ENCODE data around the gene APBB2. TPM values are rescaled to one million over a fixed set of nuclear protein-coding genes. Genes with fewer than 3 reads are reported as not detected.
A peak's percentile ranks its signal among the peaks of the same experiment; 100 is the strongest.

The APBB2 gene
- total RNA-seq, 1 donor from 2014 or later, result 82.9 TPM

DNA sequence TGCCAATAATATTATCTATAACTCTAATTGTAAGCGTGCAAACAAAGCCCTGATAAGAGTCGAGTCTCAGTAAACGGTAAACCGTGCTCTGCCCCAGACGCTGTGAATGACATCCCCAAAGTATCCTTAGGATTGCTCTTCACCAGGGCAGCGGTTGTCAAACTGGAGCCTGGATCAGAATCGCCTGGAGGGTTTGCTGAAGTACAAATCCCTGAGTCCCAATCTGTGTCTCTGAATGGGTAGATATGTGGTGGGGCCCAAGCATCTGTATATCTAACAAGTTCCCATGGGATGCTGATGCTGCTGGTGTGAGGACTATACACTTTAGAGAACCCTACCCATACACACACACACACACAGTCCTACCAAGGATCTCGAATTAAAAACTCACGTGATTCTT is 813 bp upstream of the APBB2 start:
- DNase-seq, result no peak

DNA sequence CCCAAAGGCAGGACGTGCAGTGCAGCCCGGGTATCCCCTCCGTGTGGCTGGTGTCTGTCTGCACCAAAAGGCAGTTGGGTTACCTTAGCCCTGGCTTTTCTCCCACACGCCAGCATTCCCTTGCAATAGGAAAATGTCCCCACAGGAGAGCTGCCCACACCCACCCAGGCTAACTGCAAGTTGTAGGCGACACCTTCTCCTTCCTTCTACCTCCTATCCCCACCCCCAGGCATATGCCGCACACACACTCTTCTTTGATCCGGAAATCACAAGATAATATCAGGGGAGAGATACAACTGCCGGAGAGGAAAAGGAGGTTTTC is 444 bp upstream of the APBB2 start:
- no peak for DNase-seq

DNA sequence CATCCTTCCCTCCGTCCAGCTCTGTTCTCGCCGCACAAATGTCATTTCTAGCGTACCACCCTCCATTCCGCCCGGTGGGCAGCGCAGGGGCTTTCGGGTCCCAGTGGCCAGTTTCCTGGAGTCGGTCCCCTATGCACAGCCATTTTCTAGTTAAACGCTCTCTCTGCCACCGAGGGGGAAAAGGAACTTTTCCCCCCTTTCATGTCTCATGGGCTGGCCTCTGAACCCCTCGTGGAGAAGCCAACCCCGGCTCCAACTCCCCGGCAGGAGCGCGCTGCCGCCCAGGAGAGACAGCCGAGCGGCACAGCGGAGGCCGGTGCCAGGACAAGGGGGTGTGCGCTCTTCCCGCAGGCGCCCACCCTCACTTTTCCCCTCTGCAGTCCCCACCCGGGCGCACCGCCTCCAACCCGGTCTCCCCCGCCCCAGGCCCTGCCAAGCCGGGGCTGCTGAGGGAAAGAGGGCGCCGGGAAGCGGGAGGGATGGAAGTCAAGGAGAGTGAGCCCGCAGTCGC is 662 bp downstream of the APBB2 start:
- peak; percentile 21 for DNase-seq

DNA sequence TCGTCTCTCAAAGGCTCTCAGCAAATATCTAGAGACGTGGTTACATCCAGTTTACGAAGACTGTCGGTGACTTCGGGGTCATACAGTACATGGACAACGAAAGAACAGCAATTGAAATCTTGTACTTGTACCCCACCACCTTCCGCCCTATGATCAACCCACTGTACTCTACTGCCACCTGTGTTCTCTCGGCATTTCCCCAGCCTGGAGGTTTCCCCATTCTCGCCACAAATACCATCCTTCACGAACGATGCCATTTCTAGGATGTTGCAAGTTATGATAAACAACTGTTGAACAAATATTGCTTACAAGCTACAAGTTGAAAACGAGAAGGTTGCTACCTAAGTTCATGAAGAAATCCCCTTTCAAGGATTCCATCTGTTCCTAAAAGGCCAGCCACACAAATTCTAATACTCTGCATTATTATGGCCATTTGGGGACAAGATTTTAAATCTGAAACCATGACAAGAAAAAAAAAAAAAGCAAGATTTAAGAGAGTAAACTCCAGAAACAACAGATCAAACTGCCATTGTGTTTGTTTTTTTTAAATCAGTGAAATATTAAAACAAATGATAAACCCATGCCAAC is 1.6 kb downstream of the APBB2 start:
- DNase-seq, result peak; percentile 49

DNA sequence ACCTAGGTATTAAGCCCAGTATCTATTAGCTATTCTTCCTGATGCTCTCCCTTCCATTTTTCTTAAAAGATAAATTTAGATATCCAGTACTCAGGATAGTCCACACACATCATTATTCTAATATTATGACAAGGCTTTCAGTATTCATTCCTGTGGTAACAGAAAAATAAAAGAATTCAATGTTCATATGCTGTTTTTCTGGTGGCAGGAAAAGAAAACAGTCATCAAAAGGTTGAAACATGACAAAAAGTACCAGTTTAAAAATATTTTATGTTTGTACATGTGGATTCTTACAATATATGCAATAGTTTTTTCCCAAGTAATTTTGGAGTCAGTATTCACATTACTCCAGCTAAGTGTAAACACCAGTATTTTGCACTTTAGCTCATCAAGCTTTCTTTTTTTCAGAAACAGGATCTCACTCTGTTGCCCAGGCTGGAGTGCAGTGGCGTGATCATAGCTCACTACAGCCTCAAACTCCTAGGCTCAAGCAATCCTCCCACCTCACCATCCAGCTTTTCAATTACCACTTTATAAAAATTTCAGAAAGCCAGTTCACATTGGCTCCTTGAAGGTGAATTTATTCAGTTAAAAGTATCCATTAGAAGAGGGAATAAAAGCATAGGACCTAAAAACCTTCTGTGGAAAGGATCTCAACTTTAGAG is 2.3 kb downstream of the APBB2 start:
- DNase-seq, result no peak

DNA sequence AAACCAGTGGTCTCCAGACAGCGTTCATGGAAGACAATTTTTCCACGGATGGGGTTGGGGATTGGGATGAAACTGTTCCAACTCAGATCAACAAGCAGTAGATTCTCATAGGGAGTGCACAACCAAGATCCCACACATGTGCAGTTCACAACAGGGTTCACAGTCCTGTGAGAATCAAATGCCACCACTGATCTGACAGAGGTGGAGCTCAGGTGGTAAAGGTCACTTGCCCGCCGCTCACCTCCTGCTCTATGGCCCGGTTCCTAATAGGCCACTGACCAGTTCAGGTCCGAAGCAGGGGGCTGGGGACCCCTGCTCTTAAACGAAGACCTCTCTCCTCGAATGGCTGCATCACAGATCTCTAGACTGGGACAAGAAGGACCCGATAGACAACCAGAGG is 4.4 kb downstream of the APBB2 start:
- DNase-seq, result no peak

DNA sequence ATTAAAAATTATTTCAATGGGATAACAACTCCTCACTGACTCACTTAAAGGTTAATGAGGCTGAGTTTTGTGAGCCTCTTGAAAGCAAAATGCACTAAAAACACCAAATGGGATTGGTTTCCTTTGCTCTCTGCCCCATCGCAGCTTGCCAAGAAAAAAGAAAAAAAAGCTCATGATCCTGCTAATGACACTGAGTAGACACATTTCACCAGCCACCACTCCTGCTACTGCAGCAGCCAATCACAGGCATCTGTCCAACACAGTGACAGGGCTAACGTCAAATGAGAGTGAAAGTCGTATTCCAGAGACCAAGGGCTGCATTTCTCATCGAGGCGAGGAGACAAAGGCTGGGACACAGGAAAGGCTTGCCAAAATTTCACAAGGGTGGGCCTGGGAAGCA is 5.2 kb downstream of the APBB2 start:
- no peak for DNase-seq

DNA sequence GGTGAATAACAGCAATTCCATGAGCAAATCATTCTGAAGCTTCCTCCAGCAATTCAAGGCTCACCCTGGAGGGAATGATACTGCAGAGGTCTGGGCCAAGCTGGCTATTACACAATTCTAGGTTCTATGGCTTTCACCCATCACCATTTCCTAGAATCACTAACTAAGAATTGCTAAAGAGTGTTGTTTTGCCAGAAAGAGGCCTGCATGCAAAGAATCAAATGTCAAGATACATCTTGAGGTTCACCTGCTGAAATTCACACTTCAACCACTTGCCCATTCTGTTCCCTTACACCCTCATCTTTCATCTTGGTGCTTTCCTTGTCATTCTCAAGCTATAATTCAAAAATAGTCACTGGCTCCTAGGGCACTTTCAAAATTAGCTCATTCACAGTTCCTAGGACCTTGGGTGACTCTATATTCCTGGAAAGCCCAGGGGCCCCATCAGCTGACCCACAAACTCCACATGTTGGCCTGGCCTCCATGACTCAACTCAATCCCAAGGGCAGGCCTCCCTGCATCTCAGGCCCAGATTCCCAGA is 7.0 kb downstream of the APBB2 start:
- DNase-seq, result no peak

DNA sequence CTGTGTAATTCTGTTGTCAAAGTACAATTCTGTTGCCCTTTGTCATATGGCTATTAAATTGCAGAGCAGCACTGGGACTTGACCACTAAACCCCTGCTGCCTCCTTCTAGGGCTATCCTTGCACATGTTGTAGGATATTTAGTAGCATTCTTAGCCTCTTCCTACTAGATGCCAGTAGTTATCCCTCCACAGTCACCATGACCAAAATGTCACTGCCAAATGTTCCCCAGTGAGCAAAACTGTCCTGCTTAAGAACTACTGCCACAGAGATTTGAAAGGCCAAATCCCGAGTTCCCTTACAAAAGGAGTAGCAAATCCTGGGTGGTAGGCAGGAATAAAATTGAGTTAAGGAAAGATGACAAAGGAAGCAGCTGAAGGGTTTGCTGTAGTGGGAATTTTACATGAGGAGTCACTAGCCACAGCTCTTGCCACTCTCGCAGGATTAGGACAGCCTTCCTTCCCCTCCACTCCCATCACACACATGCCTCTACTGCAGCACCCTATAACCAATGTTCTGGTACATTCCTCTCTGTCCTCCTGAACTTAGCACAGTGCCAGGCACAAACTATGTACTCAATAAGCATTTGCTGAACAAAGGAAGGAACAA is 8.4 kb downstream of the APBB2 start:
- no peak for DNase-seq

DNA sequence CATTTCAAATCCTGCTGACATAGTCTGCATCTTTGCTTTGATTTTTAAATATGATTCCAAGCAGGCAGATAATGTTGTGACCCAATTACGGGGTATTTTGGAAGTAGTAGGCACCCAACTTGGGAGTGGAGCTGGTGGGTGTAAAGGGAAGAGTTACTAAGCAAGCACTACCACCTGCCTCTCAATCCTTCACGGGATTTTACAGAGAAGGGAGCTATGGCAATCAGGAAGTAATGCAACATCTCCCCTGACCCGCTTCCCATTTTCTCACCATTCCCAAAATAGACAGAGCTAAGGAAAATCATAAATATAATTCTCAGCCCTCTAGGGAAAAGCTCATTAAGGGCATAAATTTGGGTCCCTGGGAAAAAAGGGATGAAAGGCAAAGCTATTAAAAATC is 9.2 kb downstream of the APBB2 start:
- no peak for DNase-seq

DNA sequence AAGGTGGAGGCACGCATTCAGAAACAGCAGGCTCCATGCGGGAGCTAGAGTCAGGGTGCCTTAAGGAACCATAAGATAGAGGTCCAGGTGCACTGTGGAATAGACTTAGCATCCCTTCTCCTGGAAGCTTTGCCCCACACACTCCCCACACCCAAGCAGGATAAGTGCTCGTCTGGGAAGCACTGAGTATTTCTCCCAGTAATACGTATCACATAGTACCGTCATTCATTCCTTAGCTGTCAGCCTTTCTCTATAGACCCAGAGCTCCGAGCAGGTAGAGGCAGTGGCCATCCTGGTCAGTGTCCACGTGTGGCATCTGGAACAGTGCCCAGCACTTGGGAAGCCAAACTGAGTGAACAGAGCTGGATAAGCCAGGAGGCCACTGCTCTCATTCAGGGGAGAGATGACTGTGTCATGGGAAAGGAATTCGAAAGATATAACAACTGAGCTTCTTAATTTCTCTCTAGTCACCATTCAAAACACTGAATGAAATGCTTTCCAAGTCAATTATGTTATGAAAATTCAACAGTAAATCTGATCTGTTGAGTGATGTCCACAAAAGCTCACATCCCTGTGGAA is 9.9 kb downstream of the APBB2 start:
- DNase-seq, result no peak

DNA sequence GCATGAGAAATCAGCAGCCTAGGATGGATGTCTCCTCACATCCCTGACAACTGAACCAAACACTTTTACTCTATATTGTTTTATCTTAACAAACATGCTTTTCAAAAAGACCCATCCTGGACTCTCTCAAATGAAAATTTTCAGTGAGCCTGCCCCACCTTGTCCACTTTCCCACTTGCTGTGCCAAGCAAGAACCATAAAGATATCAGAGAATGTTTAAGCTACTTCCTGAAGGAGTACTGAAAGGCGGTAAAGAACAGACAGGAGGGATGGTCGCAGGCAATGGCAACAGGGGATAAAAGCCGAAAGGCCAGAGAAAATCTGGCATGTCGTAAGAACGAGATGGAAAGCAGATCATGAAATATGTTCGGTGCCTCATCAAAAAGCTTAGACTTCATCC is 10.5 kb downstream of the APBB2 start:
- no peak for DNase-seq

DNA sequence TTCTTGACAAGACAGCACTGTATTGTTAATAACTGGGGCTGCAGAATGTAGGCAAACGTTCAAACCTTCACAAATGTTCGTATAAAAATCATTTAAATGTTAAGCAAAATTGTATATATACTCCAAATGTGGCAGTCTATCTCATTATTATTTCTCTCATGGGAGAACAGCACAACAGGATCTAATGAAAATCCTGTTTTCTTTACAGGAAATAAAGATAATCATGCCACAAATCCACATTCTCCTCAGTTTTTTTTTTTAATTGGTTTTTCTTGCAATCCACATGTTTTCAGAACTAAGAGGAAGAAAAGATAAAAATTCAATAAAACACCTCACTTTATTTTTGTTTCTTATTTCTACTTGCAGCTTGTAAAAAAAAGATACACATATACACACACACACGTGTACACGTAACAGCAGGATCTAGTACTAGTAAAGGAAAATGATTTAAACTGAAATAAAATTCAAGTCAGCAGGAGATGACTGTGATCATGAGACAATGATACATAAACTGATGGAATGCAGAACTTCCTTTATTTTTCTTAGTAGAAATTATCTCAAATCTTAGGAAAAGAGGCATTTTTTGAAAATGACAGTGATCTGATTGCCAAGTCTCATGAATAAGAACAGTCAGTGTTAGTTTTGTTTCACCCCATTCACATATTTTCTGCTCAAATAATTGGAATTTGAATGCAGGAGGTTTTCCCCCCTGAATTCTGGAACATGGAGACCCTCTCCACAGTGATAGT is 11.3 kb downstream of the APBB2 start:
- no peak for DNase-seq

DNA sequence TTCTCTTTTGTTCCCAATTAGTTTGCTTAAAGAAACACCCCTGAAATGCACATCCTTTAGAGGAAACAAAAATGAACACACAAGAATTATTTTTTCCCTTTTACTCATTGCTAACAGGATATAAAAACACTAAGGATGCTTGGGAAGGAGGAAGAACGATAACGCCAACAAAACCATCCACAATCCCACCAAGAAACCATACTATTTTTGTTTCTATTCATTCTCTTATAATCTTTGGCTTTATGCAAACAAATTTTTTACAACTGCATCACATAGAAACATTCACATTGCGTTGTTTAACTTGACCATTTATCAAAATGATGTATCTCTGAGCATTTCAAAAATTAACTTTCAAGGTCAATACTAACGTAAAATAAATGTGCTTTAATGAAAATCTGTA is 12.0 kb downstream of the APBB2 start:
- DNase-seq, result no peak

DNA sequence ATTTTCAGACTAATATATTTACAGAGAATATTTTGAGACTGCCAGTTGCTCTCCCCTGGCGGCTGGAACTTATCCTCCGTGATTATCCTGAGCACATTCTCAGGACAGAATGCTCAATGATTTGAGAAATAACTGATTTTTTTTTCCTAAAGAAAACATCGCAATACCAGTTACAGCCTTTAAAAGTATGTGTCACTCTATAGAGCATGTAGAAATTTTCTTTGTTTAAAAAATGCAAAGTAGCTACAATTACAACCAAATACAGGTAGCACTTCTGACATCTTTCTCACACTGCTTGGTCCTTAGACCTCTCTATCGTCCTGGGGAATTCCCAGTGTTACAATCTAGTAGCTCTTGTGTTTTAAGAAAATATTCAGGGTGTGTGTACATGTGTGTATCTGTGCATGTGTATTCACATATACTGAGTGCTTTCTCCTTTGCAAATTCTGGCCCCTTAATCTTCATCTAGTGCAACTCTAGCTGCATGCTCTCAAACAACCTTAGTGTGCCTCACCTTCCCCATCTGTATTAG is 13.8 kb downstream of the APBB2 start:
- no peak for DNase-seq

DNA sequence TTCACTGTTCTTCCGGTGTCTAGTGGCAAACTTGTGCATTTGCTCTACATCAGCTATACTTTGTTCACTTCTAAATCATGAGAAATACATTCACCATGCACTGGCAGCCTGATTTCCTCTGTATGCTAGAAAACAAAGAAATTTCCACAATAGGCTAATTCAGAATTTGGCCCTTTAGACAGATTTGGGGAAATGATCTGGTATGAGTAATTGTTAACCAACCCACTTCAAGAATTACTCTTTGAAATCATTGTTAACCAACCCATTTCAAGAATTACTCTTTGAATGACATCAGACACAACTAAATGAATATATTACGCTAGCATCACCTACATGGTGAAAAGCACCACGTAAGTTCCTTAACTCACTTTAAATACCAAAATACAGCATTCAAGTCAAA is 14.6 kb downstream of the APBB2 start:
- DNase-seq, result no peak

DNA sequence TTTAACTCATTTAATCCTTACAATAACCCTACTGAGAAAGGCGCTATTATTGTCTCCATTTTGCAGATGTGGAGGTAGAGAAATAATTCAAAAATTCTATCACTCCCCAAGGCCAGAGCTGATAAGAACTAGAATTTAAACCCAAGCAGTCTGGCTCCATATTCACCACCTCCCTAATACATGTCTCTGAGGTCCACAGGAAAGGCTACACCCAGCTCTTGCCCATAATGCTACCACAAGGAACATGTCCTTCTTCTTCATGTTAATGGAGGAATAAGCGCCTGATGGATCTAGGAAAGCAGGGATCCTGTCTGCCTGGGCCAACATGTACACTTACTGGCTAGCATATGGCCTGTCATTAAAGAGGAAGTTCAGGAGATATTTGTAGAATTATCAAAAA is 16.3 kb downstream of the APBB2 start:
- DNase-seq, result no peak

DNA sequence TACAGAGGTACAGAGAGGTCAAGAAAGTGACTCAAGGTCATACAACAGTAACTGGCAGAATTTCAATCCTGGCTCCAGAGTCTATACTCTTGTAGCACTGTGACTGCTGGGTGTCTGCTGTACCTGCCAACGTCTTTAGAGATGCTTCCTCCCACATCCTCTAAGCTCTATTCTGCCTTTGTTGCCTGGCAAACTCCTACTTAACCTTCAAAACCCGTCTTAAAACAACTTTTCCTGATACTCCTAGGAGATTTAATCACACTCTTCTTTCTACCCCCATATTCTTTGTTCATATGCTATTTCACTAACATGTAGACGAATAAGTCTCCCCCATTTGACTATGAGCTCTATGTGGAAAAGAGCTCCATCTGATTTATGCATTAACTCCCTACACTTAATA is 16.8 kb downstream of the APBB2 start:
- DNase-seq, result no peak

DNA sequence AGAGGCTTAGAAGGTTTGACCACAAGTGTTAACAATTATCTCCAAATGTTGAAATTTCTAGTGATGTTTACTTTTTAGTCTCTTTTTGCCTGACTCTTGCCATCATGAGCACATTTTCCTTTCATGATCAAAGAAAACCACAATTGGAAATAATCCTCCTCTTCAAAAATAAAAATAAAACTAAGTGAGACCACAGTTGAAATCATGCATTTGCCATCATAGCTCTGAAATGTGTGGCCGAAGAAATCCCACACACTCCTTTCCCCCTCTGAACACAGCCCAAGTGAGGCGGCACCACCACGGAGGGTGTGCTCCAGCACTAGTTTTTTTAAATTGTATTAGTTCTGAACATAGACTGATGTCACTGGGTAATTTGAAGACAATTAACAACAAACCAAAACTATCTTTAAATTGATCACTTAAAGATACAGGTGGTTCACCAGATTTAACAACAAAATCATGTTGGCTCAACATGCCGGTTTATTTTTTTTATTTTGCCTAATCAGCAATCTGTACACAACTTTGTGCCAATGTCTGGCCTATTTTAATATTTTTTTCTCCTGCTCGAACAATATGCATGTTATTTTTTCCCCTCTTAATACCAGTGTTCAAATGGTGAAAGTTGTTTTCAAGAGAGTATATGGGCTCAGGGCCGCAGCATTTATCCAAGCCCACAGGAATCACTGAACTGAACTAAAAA is 17.6 kb downstream of the APBB2 start:
- DNase-seq, result peak; percentile 36

DNA sequence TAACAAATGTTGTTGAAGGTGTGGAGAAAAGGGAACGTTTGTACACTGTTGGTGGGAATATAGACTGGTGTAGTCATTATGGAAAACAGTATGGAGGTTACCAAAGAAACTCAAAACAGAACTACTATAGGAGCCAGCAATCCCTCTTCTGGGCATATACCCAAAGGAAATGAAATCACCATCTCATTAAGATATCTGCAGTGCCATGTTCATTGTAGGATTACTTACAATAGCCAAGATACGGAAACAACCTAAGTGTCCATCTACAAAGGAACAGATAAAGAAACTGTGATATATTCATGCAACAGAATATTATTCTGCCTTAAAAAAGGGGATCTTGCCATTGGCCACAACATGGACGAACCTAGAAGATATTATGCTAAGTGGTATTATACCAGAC is 22.2 kb downstream of the APBB2 start:
- DNase-seq, result no peak

DNA sequence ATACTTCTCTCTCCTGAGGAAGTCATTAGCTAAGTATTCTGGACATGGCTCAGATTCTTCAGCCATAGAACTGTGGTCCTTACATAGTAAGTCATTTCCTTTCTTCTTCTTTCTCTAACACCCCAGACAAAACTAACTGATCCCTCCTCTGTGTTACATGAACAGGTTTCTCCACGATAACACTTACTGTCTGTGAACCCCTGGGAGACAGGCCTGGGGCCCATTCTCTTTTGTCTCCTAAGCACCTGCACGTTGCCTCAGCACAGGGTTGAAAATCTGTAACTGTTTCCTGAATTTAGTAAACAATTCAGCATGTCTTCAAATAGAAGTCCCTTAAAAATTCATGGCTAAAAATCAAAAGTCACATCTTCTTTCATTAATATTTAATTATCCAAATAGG is 24.7 kb downstream of the APBB2 start:
- DNase-seq, result no peak

DNA sequence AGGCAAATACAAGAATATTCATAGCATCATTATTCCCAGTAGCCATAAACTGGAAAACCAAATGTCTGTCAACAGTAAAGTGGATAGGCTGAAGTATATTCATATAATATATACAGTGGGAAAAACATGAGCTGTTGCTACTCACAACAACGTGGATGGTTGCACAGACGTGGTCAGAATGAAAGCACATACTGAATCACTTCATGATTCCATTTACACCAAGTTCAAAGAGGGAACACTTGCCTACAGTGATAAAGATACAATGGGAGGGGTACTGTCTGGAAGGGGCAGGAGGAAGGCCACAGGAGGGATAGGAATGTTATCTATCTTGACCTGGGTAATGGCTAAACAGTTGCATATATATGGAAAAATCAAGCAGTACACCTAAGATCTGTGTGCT is 25.3 kb downstream of the APBB2 start:
- DNase-seq, result no peak
